MCF 10A (cell line): ENCODE data around the gene GOLGA6B. TPM values are rescaled to one million over a fixed set of nuclear protein-coding genes. Genes with fewer than 3 reads are reported as not detected.
A peak's percentile ranks its signal among the peaks of the same experiment; 100 is the strongest.
"Not testable (repeated sequence)": the region's sequence is repeated elsewhere in the genome, so short reads cannot be mapped to it uniquely, and the experiment has no call there.

Experiments
- Bru-seq: library from RNA; stranded (reverse); fragments of 400-500 nt; gene quantifications from one replicate; lab custom pipeline; 2021; lab: Mats Ljungman, UMichigan
- BruChase-seq, 2 experiments: library from RNA; stranded (reverse); fragments of 400-500 nt; gene quantifications; one replicate each; lab custom pipeline; 2021; lab: Mats Ljungman, UMichigan
- BruUV-seq: library from RNA; stranded (reverse); fragments of 400-500 nt; replicated peaks from 2 replicates; lab custom pipeline; 2021; lab: Mats Ljungman, UMichigan
- CTCF ChIA-PET: fragments of 300-600 bp; sonication (Branson Sonifier 250); formaldehyde crosslinking; extraction: SDS; loops from one replicate; lab custom pipeline; 2021; ENCODE audit warnings: antibody characterized with exemption, inconsistent platforms; lab: Yijun Ruan, JAX
- POLR2A ChIA-PET: fragments of 300-600, 350-650 bp; sonication (Branson Sonifier 250); formaldehyde crosslinking; extraction: SDS; loops from one replicate; lab custom pipeline; 2020; ENCODE audit warnings: antibody characterized with exemption, inconsistent platforms; lab: Yijun Ruan, JAX
- DNase-seq: peaks from one replicate; pipeline ENCODE4 v3.0.0-alpha.2; 2018; ENCODE audit not compliant: unreplicated experiment
- H3K27ac Mint-ChIP-seq: one replicate; pipeline ENCODE4 v1.8.0; 2022; ENCODE audit warnings: mild to moderate bottlenecking, low read depth, mixed read lengths; ENCODE audit not compliant: unreplicated experiment
- H3K27me3 Mint-ChIP-seq: one replicate; pipeline ENCODE4 v1.8.0; 2022; ENCODE audit warnings: mixed read lengths; ENCODE audit not compliant: insufficient read depth, unreplicated experiment
- H3K36me3 Mint-ChIP-seq: one replicate; pipeline ENCODE4 v1.8.0; 2022; ENCODE audit warnings: mild to moderate bottlenecking, moderate library complexity, mixed read lengths; ENCODE audit not compliant: insufficient read depth, unreplicated experiment
- H3K4me1 Mint-ChIP-seq: one replicate; pipeline ENCODE4 v1.8.0; 2022; ENCODE audit warnings: mixed read lengths; ENCODE audit not compliant: insufficient read depth, unreplicated experiment
- H3K4me3 Mint-ChIP-seq: one replicate; pipeline ENCODE4 v1.8.0; 2022; ENCODE audit warnings: mild to moderate bottlenecking, moderate library complexity, mixed read lengths; ENCODE audit not compliant: unreplicated experiment
- H3K9me3 Mint-ChIP-seq: one replicate; pipeline ENCODE4 v1.8.0; 2022; ENCODE audit warnings: mixed read lengths; ENCODE audit not compliant: unreplicated experiment
- CTCF ChIP-seq: fragments of 200-600 bp; IDR thresholded peaks from one replicate; pipeline ENCODE4 v1.8.0; 2022; ENCODE audit warnings: antibody characterized with exemption, mild to moderate bottlenecking; ENCODE audit not compliant: unreplicated experiment
- intact Hi-C: fragments of 100-400 bp; cut with micrococcal nuclease; formaldehyde crosslinking; loops from 2 replicates; pipeline ENCODE4 v1.14.1; 2022
- long read RNA-seq: library from polyadenylated mRNA; stranded (forward); transcript quantifications from one replicate; pipeline ENCODE4 v2.0.0, GENCODE V29; 2022
- total RNA-seq: library from RNA; stranded (reverse); gene quantifications from 2 replicates; pipeline ENCODE4 v1.2.3, GENCODE V29; 2022

GOLGA6B gene
- total RNA-seq: not detected in 2 replicates
- not detected for Bru-seq, nascent RNA
- BruChase-seq, experiment 1, labeled RNA remaining after a 6-hour chase: percentile 38 among the genes with signal in this experiment
- percentile 11 among the genes with signal in this experiment for BruChase-seq, experiment 2, labeled RNA remaining after a 2-hour chase
- long read RNA-seq: 0 reads

- H3K27ac Mint-ChIP-seq, BruUV-seq, H3K36me3 Mint-ChIP-seq, POLR2A ChIA-PET, H3K27me3 Mint-ChIP-seq, H3K4me3 Mint-ChIP-seq, H3K9me3 Mint-ChIP-seq, CTCF ChIA-PET, intact Hi-C loops, H3K4me1 Mint-ChIP-seq, DNase-seq: not testable (repeated sequence)
These were observed at the start of gene GOLGA6B for GRCh38 chr15:72654397-72654796. Gene GOLGA6B, plus strand, starts transcription at chr15:72654697. Its CDS starts 41 bp downstream, at chr15:72654738.

GRCh38 chr15:72604794-72605193, 49.7 kb upstream of the GOLGA6B start:
- H3K4me3 Mint-ChIP-seq: no peak overlapping the region
- peaks cover 6% of the 10 kb centered on the region for H3K4me1 Mint-ChIP-seq
- H3K36me3 Mint-ChIP-seq: peaks cover 14% of the 10 kb centered on the region
- ChIA-PET CTCF (no interaction called here), POLR2A (interaction anchor here (1.0 kb wide), 1 partner anchor 70 kb away, joined by 5 read pairs; no protein-coding TSS in a partner anchor)
- no TSS peak for BruUV-seq
- no peaks in the 10 kb centered on the region for H3K27me3 Mint-ChIP-seq
- peak; percentile 36 for DNase-seq
- H3K27ac Mint-ChIP-seq: no peak overlapping the region
- intact Hi-C loops: no loop called here
- TF ChIP-seq CTCF: no peak
- no peaks in the 10 kb centered on the region for H3K9me3 Mint-ChIP-seq

GRCh38 chr15:72608084-72608483, 46.4 kb upstream of the GOLGA6B start:
- H3K4me1 Mint-ChIP-seq, BruUV-seq, H3K27ac Mint-ChIP-seq, H3K4me3 Mint-ChIP-seq, H3K27me3 Mint-ChIP-seq, H3K9me3 Mint-ChIP-seq, intact Hi-C loops, DNase-seq, POLR2A ChIA-PET: not testable (repeated sequence)
- CTCF ChIA-PET: interaction anchor here (1.4 kb wide), 1 partner anchor 8 kb away, joined by 5 read pairs; no protein-coding TSS in a partner anchor
- H3K36me3 Mint-ChIP-seq: peaks cover 14% of the 10 kb centered on the region

- H3K27me3 Mint-ChIP-seq: no peaks in the 10 kb centered on the region
- no peak for DNase-seq
- CTCF ChIA-PET: interaction anchor here (0.7 to 1.2 kb wide), 2 partner anchors 10 to 136 kb away, joined by 3 to 9 read pairs; no protein-coding TSS in a partner anchor
- no peak overlapping the region for H3K4me3 Mint-ChIP-seq
- intact Hi-C loops: no loop called here
- no peak for TF ChIP-seq CTCF
- no TSS peak for BruUV-seq
- POLR2A ChIA-PET: no interaction called here
- no peak overlapping the region for H3K27ac Mint-ChIP-seq
- H3K36me3 Mint-ChIP-seq: peaks cover 7% of the 10 kb centered on the region
- H3K4me1 Mint-ChIP-seq: no peaks in the 10 kb centered on the region
- no peaks in the 10 kb centered on the region for H3K9me3 Mint-ChIP-seq
These were observed 44.6 kb upstream of the GOLGA6B start for GRCh38 chr15:72609862-72610261.

- DNase-seq, CTCF ChIA-PET, H3K27ac Mint-ChIP-seq, H3K27me3 Mint-ChIP-seq, H3K36me3 Mint-ChIP-seq, H3K4me1 Mint-ChIP-seq, POLR2A ChIA-PET, H3K9me3 Mint-ChIP-seq, H3K4me3 Mint-ChIP-seq, BruUV-seq, intact Hi-C loops: not testable (repeated sequence)
These were observed 42.2 kb upstream of the GOLGA6B start for GRCh38 chr15:72612324-72612723.
